Activated CD4-positive, alpha-beta T cell treated with anti-CD3 and anti-CD28 coated beads, Interleukin-2, amount 50 U/mL, for 1 hour (primary cell): Measurements from ENCODE around the gene NR2F6.
A peak's percentile ranks its signal among the peaks of the same experiment; 100 is the strongest.

Experiments used
- DNase-seq: peaks from one replicate; pipeline ENCODE4 v3.0.0-alpha.2; 2020

Gene NR2F6

GRCh38 chr19:17237747-17238706 lies 7.7 kb downstream of the NR2F6 start:
- no peak for DNase-seq

- no peak for DNase-seq
Observed at GRCh38 chr19:17236811-17237543, 8.7 kb downstream of the NR2F6 start.

- no peak for DNase-seq
Observed at GRCh38 chr19:17235971-17236777, 9.5 kb downstream of the NR2F6 start.

GRCh38 chr19:17235300-17235970 lies 10.3 kb downstream of the NR2F6 start:
- peak; percentile 75 for DNase-seq

GRCh38 chr19:17234911-17235299 lies 10.8 kb downstream of the NR2F6 start:
- peak; percentile 54 for DNase-seq

DNA sequence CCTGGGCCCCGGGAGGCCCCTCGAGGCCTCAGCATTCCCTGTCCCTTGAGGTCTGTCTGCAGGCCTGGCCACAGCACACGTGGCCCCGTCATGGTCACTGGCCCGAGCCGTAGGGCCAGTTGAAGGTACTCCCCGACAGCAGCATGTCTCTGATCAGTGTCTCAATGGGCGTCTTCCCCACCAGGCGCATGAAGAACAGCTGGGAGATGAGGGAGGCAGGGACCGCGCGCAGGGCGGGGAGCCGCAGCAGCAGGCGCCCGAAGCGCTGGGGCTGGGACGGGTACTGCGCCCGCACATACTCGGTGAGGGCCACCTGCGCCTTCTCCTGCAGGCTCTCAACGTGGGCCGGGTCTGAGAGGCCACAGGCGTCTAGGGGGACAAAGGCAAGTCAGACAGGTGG lies 13.5 kb downstream of the NR2F6 start:
- DNase-seq, result no peak

DNA sequence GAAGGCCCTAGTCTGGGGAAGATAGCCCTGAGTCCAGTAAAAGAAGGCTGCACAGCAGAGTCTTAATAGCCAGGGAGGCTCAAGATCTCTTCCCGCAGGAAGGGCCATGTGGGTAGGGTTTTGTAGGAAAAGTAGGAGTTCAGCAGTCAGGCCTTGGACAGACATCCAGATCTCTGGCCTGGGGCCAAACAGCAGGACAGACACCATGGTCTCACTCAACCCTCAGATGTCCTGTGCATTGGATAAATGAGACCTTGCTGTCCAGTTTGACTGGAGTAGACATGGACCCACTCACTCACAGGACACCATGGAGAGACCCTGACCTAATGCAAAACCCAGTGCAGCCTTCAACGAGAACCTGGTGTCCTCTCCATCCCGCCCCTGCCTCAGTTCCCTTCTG lies 15.8 kb downstream of the NR2F6 start:
- no peak for DNase-seq

DNA sequence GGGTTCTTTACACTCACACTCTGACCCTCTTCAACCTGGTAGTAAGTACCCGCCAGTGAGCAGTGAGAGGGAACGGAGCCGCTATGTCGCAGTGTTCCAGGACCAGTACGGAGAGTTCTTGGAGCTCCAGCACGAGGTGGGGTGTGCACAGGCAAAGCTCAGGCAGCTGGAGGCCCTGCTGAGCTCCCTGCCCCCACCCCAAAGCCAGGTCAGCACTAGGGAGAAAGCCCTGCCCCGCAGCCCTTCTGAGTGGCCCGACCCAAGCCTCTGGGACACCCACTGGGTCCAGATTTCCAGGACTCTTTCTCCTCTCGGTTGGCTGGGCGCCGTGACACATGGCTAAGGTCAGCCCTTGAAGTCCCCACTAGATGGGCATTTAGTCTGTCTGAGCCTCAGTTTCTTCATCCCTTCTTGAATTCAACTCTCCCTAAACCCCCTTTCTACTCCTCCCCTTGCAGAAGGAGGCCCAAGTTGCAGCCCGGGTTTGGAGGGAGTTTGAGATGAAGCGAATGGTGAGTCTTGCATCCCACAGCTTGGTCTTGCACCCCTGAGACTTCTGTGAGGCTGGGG lies 17.8 kb downstream of the NR2F6 start:
- DNase-seq, result no peak

DNA sequence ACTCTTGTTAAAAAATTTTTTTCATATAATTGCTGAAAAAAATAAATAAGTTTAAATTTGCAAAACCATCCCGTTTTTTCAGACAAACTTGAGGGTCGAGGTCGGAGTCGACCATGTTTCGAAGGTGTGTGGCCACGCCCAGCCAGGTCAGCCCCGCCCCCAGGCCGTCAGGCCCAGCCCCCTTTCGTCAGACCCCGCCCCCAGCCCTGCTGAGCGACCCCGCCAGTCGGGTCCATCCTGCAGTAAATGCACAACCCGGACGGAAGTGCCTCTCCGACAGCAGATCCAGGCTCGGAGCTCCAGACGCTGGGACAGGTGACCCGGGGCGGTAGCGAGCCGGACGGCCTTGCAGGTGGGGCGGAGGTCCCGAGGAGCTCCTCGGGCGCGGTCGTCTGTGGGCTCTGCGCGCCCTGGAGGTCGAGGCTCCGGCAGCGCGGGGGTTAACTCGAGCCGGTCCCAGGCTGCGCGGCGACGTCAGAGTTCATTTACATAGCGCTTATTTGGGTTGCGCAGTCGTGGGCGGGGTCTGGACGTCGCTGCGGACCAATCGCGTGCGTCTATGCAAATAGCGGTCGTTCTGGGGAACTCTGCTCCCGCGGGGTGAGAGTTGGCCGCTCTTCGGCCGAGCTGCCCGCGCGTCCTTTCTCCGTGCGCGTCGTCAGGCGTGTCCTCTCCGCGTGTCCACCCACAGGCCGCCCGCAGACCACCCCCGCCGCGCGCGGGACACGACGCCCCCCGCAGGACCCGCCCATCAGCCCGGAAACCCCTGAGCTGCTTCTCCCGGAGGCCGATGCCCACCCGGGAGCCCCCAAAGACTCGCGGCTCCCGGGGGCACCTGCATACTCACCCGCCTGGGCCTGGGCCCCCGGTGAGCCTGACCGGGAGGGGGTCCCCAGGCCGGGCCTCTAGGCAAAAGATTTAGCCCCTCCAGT lies 19.5 kb downstream of the NR2F6 start, which contains the start of gene OCEL1:
Gene OCEL1, plus strand, starts transcription at position 225 of the 932 bp plus-strand sequence. Its CDS starts 22 bp downstream, at position 247.
- peak; percentile 97 for DNase-seq

DNA sequence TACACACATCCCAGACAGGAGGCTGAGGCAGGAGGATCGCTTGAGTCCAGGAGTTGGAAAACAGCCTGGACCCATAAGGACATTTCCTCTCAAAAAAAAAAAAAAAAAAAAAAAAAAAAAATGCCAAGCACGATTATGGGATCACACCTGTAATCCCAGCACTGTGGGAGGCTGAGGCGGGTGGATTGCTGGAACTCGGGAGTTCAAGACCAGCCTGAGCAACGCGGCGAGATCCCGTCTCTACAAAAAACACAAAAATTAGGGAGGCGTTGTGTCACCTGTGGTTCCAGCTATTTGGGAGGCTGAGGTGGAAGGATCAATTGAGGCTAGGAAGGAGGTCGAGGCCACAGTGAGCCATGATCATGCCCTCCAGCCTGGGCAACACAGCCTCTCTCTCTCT lies 20.7 kb downstream of the NR2F6 start:
- DNase-seq, result no peak

- no peak for DNase-seq
Observed at GRCh38 chr19:17220207-17220758, 25.4 kb downstream of the NR2F6 start.

- DNase-seq, result no peak
Observed at GRCh38 chr19:17219286-17219685, 26.4 kb downstream of the NR2F6 start.

GRCh38 chr19:17216058-17216670 lies 29.6 kb downstream of the NR2F6 start:
- DNase-seq, result no peak

DNA sequence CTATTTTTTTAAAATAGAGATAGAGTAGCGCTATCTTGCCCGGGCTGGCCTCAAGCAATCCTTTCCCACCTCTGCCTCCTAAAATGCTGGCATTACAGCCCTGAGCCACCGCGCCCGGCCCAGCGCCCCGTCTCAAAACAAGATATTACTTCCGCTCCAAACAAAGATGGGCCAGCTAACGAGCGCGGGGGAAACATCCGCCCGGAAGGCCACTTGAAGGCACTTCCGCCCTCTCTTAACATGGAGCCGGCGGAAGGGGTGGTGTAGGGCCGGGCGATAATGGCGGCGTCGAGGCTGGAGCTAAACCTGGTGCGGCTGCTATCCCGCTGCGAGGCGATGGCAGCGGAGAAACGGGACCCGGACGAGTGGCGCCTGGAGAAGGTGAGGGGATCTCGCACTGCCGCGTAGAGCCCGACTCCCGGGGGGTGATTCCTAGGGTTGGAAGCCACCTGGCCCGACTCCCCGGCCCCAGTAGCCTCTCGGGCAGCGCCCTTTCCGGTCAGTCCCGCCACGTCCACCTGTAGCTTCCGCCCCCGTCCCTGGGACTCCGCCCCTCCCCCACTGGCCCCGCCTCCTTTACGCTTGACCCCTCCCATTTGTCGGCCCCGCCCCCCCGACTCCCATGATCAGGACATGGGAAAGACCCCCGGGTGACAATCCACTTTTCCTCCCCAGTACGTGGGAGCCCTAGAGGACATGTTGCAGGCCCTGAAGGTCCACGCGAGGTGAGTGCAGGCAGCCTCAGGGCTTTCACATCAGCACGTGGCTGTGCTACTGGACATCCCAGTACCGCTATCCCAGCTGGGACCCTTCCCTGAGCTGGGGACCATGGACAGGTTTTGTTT lies 30.4 kb downstream of the NR2F6 start, which contains the start of gene USE1:
Gene USE1, plus strand, starts transcription at position 231 of the 845 bp plus-strand sequence. Its CDS starts 49 bp downstream, at position 280.
- peak; percentile 84 for DNase-seq

DNA sequence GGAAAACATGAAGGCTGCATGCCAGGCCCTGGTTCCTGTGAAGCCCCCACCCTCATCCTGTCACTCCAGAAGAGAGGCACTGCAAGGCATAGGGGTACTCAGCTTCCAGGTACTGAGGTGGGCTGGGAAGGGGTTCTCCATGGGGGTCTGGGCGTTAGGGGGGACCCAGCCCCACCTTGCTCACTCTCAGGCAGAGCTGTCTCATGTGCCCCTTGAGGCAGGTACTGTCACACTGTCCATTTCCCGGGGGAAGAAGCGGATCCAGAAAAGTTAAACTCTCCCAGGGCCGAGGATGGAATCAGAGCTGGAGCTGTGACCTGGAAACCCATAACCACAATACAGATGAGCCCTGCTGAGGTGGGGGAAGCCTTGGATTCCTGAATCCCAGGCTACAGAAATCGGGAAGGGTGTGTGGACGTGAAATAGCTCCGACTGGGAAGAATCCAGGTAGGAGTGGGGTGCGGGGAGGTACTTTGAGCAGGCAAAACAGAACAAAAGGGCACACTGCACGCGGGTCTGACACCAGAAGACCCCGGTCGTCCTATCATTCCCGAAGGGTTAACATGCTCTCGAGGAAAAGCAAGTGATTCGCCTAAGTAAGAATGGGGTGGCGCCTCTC lies 31.1 kb downstream of the NR2F6 start:
- no peak for DNase-seq

DNA sequence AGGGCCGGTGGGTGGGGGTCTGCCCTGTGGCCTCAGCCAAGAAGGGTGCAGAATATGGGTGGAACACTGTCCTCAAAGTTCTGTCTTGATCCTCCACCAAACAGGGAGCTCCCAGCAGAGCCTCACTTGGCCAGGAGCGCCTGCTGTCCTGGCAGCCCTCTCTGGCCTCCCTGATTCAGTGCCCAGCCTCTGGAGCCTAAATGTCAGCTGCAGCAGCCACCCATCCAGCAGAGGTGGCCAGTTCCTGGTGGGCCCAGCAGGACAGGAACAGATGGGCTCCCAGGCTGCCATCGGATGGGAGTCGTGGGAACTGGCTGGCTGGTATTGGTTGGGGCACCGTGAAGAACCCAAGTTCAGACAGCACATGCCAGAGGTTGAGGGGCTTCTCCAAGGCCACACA lies 32.4 kb downstream of the NR2F6 start:
- no peak for DNase-seq

GRCh38 chr19:17211547-17212446 lies 33.9 kb downstream of the NR2F6 start:
- no peak for DNase-seq
